CD1c-positive myeloid dendritic cell (primary cell): ENCODE results near the gene CPXM1.
"Not testable (repeated sequence)": the region's sequence is repeated elsewhere in the genome, so short reads cannot be mapped to it uniquely, and the experiment has no call there.

Experiments used
- DNase-seq: peaks from one replicate; pipeline ENCODE4 v3.0.0-alpha.2; 2016; ENCODE audit errors: extremely low spot score

CPXM1 gene

GRCh38 chr20:2820896-2821869 lies 20.8 kb upstream of the CPXM1 start:
- DNase-seq: no peak

GRCh38 chr20:2820084-2820895 lies 19.9 kb upstream of the CPXM1 start:
- no peak for DNase-seq

DNA sequence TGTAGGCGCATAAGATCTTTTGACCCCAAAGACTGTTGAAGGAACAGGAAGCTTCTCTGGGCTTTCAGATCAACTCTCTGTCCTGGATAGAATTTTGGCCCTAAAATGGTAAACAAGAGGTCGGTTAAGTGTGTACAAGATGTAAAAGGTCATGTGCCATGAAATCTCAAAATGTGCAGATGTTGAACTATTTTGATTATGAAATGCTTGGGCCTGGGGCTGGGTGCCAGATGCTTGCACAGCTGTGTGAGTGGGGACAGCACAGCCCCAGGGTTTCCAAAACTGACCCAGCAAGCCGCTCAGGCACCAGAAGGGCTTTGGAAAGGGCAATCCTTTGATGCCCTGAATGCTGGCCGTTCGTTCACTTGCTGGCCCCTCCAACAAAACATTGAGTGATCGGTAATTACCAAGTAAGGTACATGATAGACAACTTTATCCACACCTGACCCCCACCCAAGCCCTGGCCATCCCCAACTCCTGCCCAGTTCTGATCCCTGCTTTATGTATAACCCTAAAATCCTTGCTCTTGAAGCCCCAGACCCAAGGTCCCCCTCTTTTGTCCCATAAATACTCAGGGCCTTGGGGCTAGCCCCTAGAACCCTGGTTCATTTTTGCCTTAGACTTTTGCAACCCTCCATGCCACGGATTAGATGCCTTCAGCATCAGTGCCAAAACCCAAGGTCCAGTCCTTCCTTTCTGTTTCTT lies 17.6 kb upstream of the CPXM1 start:
- no peak for DNase-seq

DNA sequence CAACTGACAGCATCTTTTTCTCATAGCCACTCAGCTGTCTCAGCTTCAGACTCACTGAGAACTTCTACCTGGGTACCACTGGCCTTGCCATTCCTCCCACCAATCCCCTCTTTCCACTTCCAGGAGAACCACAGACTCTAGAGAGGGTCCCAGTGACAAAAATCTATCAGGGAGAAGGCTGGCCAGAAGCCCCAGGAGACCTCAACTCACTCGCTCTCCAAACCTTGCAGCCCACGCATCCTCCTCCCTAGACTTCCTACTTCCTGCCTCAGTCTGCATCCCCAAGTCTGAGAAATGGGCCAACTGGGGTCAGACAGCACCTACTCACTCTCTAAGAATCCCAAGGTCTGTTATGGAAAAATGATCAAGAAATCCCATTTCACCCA lies 16.9 kb upstream of the CPXM1 start:
- no peak for DNase-seq

DNA sequence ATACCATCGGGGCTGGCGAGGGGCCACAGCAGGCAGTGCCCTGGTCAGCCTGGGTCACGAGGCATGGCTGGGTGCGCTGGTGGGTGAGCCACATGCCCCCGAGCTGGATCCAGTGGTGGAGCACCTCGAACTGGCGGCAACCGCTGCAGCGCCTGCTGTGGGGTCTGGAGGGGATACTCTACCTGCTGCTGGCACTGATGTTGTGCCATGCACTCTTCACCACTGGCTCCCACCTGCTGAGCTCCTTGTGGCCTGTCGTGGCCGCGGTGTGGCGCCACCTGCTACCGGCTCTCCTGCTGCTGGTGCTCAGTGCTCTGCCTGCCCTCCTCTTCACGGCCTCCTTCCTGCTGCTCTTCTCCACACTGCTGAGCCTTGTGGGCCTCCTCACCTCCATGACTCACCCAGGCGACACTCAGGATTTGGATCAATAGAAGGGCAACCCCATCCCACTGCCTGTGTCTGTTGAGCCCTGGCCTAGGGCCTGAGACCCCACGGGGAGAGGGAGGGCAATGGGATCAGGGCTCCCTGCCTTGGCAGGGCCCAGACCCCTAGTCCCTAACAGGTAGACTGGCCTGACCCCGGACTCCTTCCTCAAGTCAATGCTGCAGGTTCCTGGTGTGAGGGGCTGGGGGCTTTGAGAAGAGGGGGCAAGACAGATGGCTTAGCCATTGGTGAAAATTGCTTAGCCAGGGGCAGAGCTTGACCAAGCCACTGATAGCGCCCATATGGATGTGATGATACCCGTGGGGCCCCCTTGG lies 16.3 kb upstream of the CPXM1 start:
- DNase-seq: no peak

GRCh38 chr20:2816030-2816582 lies 15.7 kb upstream of the CPXM1 start, which contains the start of gene TMEM239:
Gene TMEM239 (plus strand): TSS chr20:2816364. CDS start chr20:2816555, 191 bp downstream.
- DNase-seq: no peak

- no peak for DNase-seq
Measured at GRCh38 chr20:2815242-2815900, 14.9 kb upstream of the CPXM1 start.

- no peak for DNase-seq
Measured at GRCh38 chr20:2814587-2815051, 14.2 kb upstream of the CPXM1 start, which contains the start of gene C20orf141. Gene C20orf141 (plus strand): TSS chr20:2814987. CDS start chr20:2815185, 198 bp downstream.

- no peak for DNase-seq
Measured at GRCh38 chr20:2814076-2814475, 13.6 kb upstream of the CPXM1 start.

- no peak for DNase-seq
Measured at GRCh38 chr20:2812189-2812588, 11.8 kb upstream of the CPXM1 start.

DNA sequence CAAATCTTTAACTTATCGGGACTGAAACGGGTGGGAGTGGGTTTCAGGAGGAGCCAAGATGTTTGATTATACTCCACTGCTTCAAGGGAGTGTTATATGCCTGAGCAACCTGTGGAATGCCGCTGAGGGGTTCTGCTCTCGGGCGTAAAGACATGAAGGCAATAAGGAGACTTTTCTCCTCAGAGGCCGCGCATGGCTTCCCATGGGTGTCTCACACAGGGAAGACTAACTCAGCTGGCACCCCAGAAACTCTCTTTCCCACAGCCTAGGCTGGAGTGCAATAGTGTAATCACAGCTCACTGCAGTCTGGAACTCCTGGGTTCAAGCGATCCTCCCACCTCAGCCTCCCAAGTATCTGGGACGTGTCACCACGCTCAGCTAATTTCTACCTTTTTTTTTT lies 9.3 kb upstream of the CPXM1 start:
- no peak for DNase-seq

GRCh38 chr20:2807929-2808328 lies 7.5 kb upstream of the CPXM1 start:
- not testable (repeated sequence) for DNase-seq

DNA sequence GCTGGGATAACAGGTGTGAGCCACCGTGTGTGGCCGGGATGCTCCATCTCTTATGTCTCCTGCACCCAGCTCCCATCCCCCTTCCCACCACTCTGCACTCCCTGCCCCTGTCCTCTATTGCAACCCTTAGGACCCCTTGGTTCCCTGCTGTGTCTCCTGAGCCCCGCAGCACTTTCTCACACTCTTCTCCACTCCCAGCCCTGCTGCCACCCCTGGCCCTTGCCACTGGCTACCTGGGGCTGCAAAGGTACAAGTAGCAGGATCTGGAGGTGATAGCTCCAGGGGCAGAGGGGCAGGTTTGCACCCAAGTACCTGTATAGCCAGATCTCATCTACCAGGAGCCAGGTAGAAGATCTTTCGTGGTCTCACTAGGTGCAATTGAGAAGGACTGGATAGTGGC lies 6.6 kb upstream of the CPXM1 start:
- no peak for DNase-seq

- DNase-seq: no peak
Measured at GRCh38 chr20:2806351-2806701, 5.9 kb upstream of the CPXM1 start.

DNA sequence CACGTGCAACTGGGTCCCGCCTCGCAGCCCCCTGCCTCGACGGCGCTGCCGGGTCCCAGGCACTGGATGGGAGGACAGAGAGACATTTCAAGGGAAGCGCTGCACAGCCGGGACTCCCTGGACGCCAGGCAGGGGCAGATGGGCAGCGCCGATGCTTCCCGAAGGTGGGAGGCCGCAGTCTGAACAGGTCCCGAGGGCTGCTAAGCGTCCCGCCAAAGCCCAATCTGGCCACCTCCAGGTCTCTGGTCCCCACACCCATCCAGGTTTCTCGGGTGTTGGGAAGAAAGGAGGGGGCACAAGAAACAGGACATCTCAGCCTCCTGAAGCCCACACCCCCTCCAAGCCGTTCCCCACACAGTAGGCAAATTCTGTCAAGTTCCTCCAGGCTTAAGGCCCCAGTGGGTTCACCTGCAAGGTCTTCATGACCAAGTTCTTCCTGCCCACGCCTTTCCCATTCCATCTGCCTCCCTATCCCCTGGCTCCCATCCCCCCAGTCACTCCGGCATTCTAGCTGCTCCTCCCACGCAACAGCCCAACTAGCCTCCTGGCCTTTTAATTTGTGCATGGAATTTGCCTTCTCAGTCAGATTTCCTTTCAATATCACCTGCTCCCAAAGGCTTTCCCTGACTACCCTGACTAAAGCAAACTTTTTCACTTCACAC lies 5.4 kb upstream of the CPXM1 start:
- DNase-seq: no peak

- DNase-seq: no peak
Measured at GRCh38 chr20:2804852-2805688, 4.6 kb upstream of the CPXM1 start.

- no peak for DNase-seq
Measured at GRCh38 chr20:2804041-2804828, 3.8 kb upstream of the CPXM1 start.

GRCh38 chr20:2801286-2801728 lies 880 bp upstream of the CPXM1 start:
- no peak for DNase-seq
